ENCODE data around the gene SEMA3C.
A peak's percentile ranks its signal among the peaks of the same experiment; 100 is the strongest.

The SEMA3C gene

DNA sequence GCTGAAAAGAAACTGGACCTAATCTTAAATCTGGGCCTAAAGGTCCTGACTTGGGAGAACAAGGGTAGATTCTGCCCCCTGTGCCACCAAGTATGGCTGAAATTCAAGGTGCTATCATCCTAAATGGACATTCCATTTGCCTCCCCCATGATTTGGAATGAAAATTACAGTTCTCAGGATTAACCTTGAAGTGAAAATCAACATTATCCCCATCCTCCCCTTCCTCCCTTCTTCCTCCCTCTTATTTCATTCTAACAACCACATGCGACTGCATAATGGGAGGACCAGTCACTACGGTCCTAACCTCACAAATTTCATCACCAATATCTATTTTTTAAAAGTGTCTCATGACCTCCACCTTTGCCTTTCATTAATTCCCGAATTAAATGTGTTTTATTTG lies 62.1 kb downstream of the SEMA3C start:
- Histone ChIP-seq H3K4me3 (ENCODE audit: low read depth in 1 of 2, low read length in 2 of 2) (no peak overlapping the region), H3K9ac (ENCODE audit: low read depth in 1 of 2, low read length in 2 of 2) (no peak overlapping the region), H3K27me3 (ENCODE audit: control insufficient read depth in 1 of 2, insufficient read depth in 2 of 2, low read length in 2 of 2) (no peaks in the 10 kb centered on the region), H3K9me3 (ENCODE audit: control insufficient read depth in 1 of 2, low read length in 2 of 2) (no peaks in the 10 kb centered on the region), H3K36me3 (ENCODE audit: control insufficient read depth in 1 of 2, insufficient read depth in 2 of 2, low read length in 2 of 2) (no peaks in the 10 kb centered on the region), H3K4me1 (ENCODE audit: control insufficient read depth in 1 of 2, insufficient read depth in 2 of 2, low read length in 2 of 2) (peaks cover 5 to 12% of the 10 kb centered on the region in 2 donors), H3K27ac (ENCODE audit: low read depth, low read length) (no peak overlapping the region)

DNA sequence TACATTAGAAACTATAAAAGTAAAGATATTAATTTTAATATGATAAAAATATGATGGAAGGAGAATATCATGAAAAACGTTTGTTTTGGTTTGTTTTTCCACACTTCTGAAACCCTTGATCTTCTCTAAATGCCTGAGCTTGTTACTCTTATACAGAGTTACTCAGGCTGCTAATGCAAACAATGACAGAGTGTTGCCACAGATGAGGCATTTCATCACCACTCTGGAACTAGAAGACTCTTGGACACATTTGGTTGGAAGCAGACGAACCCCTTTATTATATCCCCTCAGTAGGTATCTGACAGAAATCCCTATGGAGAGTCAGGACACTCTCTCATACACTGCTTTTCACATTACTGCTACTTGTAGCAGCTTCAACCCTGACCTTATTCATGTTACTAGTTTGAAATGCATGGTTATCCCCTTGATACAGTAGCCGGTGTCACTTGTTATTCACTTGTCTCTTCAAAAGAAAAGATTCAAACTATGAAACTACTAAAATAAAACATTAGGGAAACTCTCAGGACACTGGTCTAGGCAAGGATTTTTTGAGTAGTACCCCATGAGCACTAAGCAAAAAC lies 66.9 kb downstream of the SEMA3C start:
- no peaks in the 10 kb centered on the region for H3K9me3 ChIP-seq (ENCODE audit: control insufficient read depth in 1 of 2, low read length in 2 of 2)
- no peaks in the 10 kb centered on the region for H3K36me3 ChIP-seq (ENCODE audit: control insufficient read depth in 1 of 2, insufficient read depth in 2 of 2, low read length in 2 of 2)
- no peaks in the 10 kb centered on the region for H3K4me1 ChIP-seq (ENCODE audit: control insufficient read depth in 1 of 2, insufficient read depth in 2 of 2, low read length in 2 of 2)
- H3K27me3 ChIP-seq (ENCODE audit: control insufficient read depth in 1 of 2, insufficient read depth in 2 of 2, low read length in 2 of 2): no peaks in the 10 kb centered on the region
- no peak overlapping the region for H3K4me3 ChIP-seq (ENCODE audit: low read depth in 1 of 2, low read length in 2 of 2)
- H3K27ac ChIP-seq (ENCODE audit: low read depth, low read length): no peak overlapping the region
- no peak overlapping the region for H3K9ac ChIP-seq (ENCODE audit: low read depth in 1 of 2, low read length in 2 of 2)

DNA sequence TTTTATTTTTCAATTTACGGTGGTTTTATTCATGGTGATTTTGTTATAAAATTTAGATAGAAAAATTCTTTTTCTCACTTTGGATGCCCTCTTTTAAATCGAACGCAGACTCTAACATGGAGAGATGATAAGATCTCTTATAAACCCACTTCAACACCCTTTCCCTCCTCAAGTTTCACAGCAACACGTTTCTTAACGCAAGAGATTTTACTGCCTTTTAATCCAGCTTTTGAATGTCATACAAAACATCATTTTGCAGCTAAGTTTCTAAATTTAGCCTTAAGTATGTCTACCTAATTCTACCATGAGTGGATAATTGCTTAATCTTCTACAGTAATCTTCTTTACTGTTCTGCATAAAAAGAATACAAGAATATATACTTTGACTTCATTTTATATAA lies 70.0 kb downstream of the SEMA3C start:
- Histone ChIP-seq H3K9me3 (ENCODE audit: control insufficient read depth in 1 of 2, low read length in 2 of 2) (no peaks in the 10 kb centered on the region), H3K27ac (ENCODE audit: low read depth, low read length) (no peak overlapping the region), H3K4me1 (ENCODE audit: control insufficient read depth in 1 of 2, insufficient read depth in 2 of 2, low read length in 2 of 2) (no peaks in the 10 kb centered on the region), H3K27me3 (ENCODE audit: control insufficient read depth in 1 of 2, insufficient read depth in 2 of 2, low read length in 2 of 2) (no peaks in the 10 kb centered on the region), H3K9ac (ENCODE audit: low read depth in 1 of 2, low read length in 2 of 2) (no peak overlapping the region), H3K4me3 (ENCODE audit: low read depth in 1 of 2, low read length in 2 of 2) (no peak overlapping the region), H3K36me3 (ENCODE audit: control insufficient read depth in 1 of 2, insufficient read depth in 2 of 2, low read length in 2 of 2) (no peaks in the 10 kb centered on the region)

DNA sequence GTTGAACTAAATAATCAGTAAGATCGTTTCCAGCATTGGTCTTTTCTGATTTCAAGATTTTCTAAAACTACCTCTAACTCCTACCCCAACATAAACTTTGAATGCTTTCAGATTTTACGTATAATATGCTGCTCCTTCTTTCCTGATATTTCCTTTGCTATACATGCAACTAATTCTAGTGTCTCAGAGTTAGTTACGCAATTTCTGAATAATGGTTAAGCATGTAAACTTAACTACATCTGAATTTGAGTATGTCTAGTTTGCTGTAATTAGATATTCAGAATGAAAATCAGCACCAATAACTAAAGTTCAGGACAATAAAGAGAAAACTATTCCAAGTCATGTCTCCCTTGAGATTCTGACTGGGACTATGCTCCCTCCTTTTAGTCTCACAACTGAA lies 71.0 kb downstream of the SEMA3C start:
- Histone ChIP-seq H3K36me3 (ENCODE audit: control insufficient read depth in 1 of 2, insufficient read depth in 2 of 2, low read length in 2 of 2) (no peaks in the 10 kb centered on the region), H3K27me3 (ENCODE audit: control insufficient read depth in 1 of 2, insufficient read depth in 2 of 2, low read length in 2 of 2) (no peaks in the 10 kb centered on the region), H3K4me1 (ENCODE audit: control insufficient read depth in 1 of 2, insufficient read depth in 2 of 2, low read length in 2 of 2) (peaks cover 0 to 5% of the 10 kb centered on the region in 2 donors), H3K9me3 (ENCODE audit: control insufficient read depth in 1 of 2, low read length in 2 of 2) (no peaks in the 10 kb centered on the region), H3K4me3 (ENCODE audit: low read depth in 1 of 2, low read length in 2 of 2) (no peak overlapping the region), H3K27ac (ENCODE audit: low read depth, low read length) (no peak overlapping the region), H3K9ac (ENCODE audit: low read depth in 1 of 2, low read length in 2 of 2) (no peak overlapping the region)

DNA sequence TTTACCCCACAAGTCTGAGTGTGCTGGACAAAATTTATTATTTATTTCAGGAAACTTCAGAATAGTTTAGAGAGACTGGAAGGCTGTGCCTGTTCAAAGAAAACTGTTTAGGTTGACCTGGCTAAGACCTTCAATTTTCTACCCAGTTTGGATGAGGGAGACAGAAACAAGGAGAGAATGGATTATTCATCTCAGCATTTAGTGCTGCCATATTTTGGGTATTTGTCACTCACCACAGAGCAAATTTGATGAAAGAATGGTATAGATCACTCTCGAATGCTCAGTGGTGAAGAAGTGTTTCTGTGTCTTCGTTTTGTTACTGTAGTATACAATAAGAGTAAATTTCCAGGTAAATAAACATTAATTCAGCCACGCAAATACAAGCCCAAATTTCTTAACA lies 71.8 kb downstream of the SEMA3C start:
- Histone ChIP-seq H3K9me3 (ENCODE audit: control insufficient read depth in 1 of 2, low read length in 2 of 2) (no peaks in the 10 kb centered on the region), H3K27me3 (ENCODE audit: control insufficient read depth in 1 of 2, insufficient read depth in 2 of 2, low read length in 2 of 2) (no peaks in the 10 kb centered on the region), H3K9ac (ENCODE audit: low read depth in 1 of 2, low read length in 2 of 2) (no peak overlapping the region), H3K4me1 (ENCODE audit: control insufficient read depth in 1 of 2, insufficient read depth in 2 of 2, low read length in 2 of 2) (peaks cover 0 to 13% of the 10 kb centered on the region in 2 donors), H3K4me3 (ENCODE audit: low read depth in 1 of 2, low read length in 2 of 2) (no peak overlapping the region), H3K36me3 (ENCODE audit: control insufficient read depth in 1 of 2, insufficient read depth in 2 of 2, low read length in 2 of 2) (no peaks in the 10 kb centered on the region), H3K27ac (ENCODE audit: low read depth, low read length) (no peak overlapping the region)

DNA sequence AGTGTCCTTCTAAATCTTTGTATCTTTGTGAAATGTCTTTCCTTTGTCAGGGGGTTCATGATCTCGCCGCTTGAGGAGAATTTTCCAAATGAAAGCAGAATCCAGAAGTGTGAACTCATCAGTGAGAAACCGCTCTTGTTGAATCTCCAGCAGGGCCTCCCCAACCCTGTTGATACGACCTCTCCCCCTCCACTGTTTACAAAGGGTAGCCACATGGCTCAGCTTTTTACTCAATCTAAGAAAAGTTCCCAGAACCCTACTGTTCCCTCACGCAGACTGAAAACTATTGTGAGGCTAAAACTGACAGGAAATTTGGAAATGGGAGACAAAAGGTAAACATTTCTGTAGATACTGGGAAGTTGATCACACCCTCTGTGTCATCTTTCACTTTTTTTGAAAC lies 73.9 kb downstream of the SEMA3C start:
- H3K27me3 ChIP-seq (ENCODE audit: control insufficient read depth in 1 of 2, insufficient read depth in 2 of 2, low read length in 2 of 2): no peaks in the 10 kb centered on the region
- no peak overlapping the region for H3K9ac ChIP-seq (ENCODE audit: low read depth in 1 of 2, low read length in 2 of 2)
- H3K4me1 ChIP-seq (ENCODE audit: control insufficient read depth in 1 of 2, insufficient read depth in 2 of 2, low read length in 2 of 2): peaks cover 3 to 25% of the 10 kb centered on the region in 2 donors
- H3K27ac ChIP-seq (ENCODE audit: low read depth, low read length): no peak overlapping the region
- H3K4me3 ChIP-seq (ENCODE audit: low read depth in 1 of 2, low read length in 2 of 2): no peak overlapping the region
- H3K9me3 ChIP-seq (ENCODE audit: control insufficient read depth in 1 of 2, low read length in 2 of 2): no peaks in the 10 kb centered on the region
- H3K36me3 ChIP-seq (ENCODE audit: control insufficient read depth in 1 of 2, insufficient read depth in 2 of 2, low read length in 2 of 2): no peaks in the 10 kb centered on the region

DNA sequence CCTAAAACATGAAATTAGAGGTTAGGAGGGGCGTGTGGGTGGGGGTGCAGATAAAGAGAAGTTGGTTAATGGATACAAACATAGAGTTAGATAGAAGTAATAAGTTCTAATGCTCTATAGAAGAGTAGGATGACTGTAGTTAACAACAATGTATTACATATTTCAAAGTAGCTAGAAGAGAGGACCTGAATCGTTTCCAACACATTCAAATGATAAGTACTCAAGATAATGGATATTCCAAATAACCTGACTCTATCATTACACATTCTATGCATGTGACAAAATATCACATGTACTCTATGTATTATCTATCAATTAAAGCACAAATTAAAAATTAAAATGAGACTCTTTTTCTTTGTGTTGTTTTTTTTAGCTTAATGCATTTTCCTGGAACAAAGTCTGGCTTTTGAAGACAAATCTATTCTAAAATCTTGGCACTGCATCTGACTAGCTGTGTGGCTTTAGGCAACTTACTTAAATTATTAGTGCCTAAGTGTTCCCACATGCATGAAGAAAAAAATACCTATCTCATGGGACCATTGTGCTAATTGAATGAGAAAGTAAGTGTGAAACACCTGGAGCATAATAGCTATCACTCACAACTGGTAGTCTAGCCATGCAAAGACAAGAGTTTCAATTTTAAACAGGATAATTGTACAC lies 75.7 kb downstream of the SEMA3C start:
- Histone ChIP-seq H3K27me3 (ENCODE audit: control insufficient read depth in 1 of 2, insufficient read depth in 2 of 2, low read length in 2 of 2) (no peaks in the 10 kb centered on the region), H3K9me3 (ENCODE audit: control insufficient read depth in 1 of 2, low read length in 2 of 2) (no peaks in the 10 kb centered on the region), H3K9ac (ENCODE audit: low read depth in 1 of 2, low read length in 2 of 2) (no peak overlapping the region), H3K36me3 (ENCODE audit: control insufficient read depth in 1 of 2, insufficient read depth in 2 of 2, low read length in 2 of 2) (no peaks in the 10 kb centered on the region), H3K27ac (ENCODE audit: low read depth, low read length) (no peak overlapping the region), H3K4me3 (ENCODE audit: low read depth in 1 of 2, low read length in 2 of 2) (no peak overlapping the region), H3K4me1 (ENCODE audit: control insufficient read depth in 1 of 2, insufficient read depth in 2 of 2, low read length in 2 of 2) (peaks cover 8 to 31% of the 10 kb centered on the region in 2 donors)

DNA sequence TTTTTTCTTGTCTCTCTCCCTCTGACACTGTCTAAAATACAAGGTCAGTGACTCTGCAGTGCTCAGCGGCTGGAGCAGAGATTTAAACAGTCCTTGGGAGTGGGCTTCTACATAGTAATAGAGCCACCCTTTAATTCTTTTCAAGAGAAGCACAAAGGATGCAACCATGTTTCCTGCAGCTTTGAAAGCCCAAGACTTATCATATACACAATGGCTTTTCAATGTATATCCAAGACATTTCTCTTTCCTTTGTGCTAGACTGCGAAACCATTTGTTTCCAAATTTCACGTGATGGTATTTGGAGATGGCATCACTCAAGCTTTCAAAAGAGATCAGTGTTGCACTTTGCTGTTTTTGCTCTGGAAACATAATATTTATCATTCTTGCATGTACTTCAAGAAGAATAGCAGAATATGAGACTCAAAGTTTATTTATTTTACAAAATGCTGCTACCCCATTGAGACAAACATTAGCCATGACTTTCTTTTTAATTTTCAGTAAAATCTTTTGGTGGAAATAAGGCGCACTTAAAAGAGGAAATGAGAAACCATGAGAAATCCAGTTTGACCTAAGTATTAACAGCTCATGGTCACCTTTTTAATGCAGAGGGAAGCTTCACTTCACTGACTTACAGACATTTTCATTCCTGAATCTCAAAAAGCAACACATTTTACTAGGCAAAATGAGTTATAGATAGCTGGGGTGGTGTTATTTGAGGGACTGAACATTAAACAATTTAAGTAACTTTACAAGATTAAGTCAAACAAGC lies 76.6 kb downstream of the SEMA3C start:
- Histone ChIP-seq H3K27ac (ENCODE audit: low read depth, low read length) (no peak overlapping the region), H3K4me3 (ENCODE audit: low read depth in 1 of 2, low read length in 2 of 2) (no peak overlapping the region), H3K9me3 (ENCODE audit: control insufficient read depth in 1 of 2, low read length in 2 of 2) (no peaks in the 10 kb centered on the region), H3K4me1 (ENCODE audit: control insufficient read depth in 1 of 2, insufficient read depth in 2 of 2, low read length in 2 of 2) (peaks cover 8 to 31% of the 10 kb centered on the region in 2 donors), H3K27me3 (ENCODE audit: control insufficient read depth in 1 of 2, insufficient read depth in 2 of 2, low read length in 2 of 2) (no peaks in the 10 kb centered on the region), H3K9ac (ENCODE audit: low read depth in 1 of 2, low read length in 2 of 2) (no peak overlapping the region), H3K36me3 (ENCODE audit: control insufficient read depth in 1 of 2, insufficient read depth in 2 of 2, low read length in 2 of 2) (no peaks in the 10 kb centered on the region)

DNA sequence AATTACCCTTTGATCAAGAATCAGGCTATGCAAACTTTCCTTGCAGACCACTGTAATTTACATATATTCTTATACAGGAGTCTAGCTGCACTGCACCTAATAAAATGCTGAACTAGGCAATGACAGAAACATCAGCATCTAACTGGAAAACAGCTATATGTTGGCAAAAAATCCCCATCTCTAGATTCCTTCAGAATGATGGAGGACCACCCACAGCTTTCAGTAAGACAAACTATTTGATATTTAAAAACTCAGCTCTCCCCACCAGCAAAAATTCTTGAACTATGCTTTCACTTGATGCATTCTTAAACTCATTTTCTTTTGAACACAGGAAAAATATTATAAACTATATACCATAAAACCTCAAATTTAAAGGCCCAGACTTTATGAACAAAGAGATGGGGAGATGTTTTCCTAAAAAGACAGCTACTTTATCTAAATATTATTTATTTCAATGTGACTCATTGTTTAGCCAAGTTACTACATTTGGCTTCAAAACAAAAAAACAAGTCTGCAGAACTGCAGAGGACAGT lies 77.4 kb downstream of the SEMA3C start:
- no peaks in the 10 kb centered on the region for H3K27me3 ChIP-seq (ENCODE audit: control insufficient read depth in 1 of 2, insufficient read depth in 2 of 2, low read length in 2 of 2)
- no peaks in the 10 kb centered on the region for H3K9me3 ChIP-seq (ENCODE audit: control insufficient read depth in 1 of 2, low read length in 2 of 2)
- peaks cover 8 to 31% of the 10 kb centered on the region in 2 donors for H3K4me1 ChIP-seq (ENCODE audit: control insufficient read depth in 1 of 2, insufficient read depth in 2 of 2, low read length in 2 of 2)
- no peak overlapping the region for H3K9ac ChIP-seq (ENCODE audit: low read depth in 1 of 2, low read length in 2 of 2)
- no peak overlapping the region for H3K4me3 ChIP-seq (ENCODE audit: low read depth in 1 of 2, low read length in 2 of 2)
- H3K27ac ChIP-seq (ENCODE audit: low read depth, low read length): no peak overlapping the region
- no peaks in the 10 kb centered on the region for H3K36me3 ChIP-seq (ENCODE audit: control insufficient read depth in 1 of 2, insufficient read depth in 2 of 2, low read length in 2 of 2)

DNA sequence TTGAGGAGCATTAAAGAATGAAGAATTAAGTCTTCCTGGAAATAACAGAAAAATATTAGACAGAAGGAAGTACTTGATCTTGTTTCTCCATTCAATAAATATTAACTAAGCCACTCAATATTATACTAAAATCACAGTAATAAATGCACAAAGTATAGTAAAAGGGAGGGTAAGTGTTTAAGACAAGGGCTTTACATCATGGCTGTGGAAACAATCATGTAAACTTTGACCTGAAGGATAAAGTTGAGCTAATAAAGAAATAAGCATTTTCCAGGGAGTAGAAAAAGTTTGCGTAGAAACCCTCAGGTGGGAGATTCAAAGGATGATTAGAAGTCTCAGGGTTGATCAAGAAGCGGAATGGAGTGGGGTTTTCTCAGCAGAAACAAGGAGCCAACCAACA lies 78.2 kb downstream of the SEMA3C start:
- Histone ChIP-seq H3K4me1 (ENCODE audit: control insufficient read depth in 1 of 2, insufficient read depth in 2 of 2, low read length in 2 of 2) (peaks cover 8 to 31% of the 10 kb centered on the region in 2 donors), H3K27me3 (ENCODE audit: control insufficient read depth in 1 of 2, insufficient read depth in 2 of 2, low read length in 2 of 2) (no peaks in the 10 kb centered on the region), H3K9ac (ENCODE audit: low read depth in 1 of 2, low read length in 2 of 2) (no peak overlapping the region), H3K27ac (ENCODE audit: low read depth, low read length) (no peak overlapping the region), H3K4me3 (ENCODE audit: low read depth in 1 of 2, low read length in 2 of 2) (peak overlapping the region; percentile 27 to 33), H3K36me3 (ENCODE audit: control insufficient read depth in 1 of 2, insufficient read depth in 2 of 2, low read length in 2 of 2) (no peaks in the 10 kb centered on the region), H3K9me3 (ENCODE audit: control insufficient read depth in 1 of 2, low read length in 2 of 2) (no peaks in the 10 kb centered on the region)
